A549 (cell line): ENCODE results near the gene KLHL29.

Experiments used
- CEBPB ChIP-seq, 2 experiments: fragments of >200 bp in 1 of 2; sonication (Bioruptor Twin) in 1 of 2; formaldehyde crosslinking in 1 of 2; IDR thresholded peaks; 2 replicates each; pipeline ENCODE4 v1.6.1; 2012 to 2016
- EP300 ChIP-seq, 2 experiments: fragments of >200 bp; sonication (Bioruptor Twin); formaldehyde crosslinking; IDR thresholded peaks; 2 replicates in 1 of 2; 3 replicates in 1 of 2; pipeline ENCODE4 v1.6.1; 2016 to 2017
- FOXS1 ChIP-seq: fragments of 250-450 bp; sonication (Bioruptor Pico); IDR thresholded peaks from 2 replicates; pipeline ENCODE4 v1.5.0; 2020; ENCODE audit warnings: mild to moderate bottlenecking, moderate library complexity
- HDAC2 ChIP-seq: fragments of 200-600 bp; sonication (generic); IDR thresholded peaks from 2 replicates; pipeline ENCODE4 v1.6.1; 2016
- MYC ChIP-seq: IDR thresholded peaks from 2 replicates; pipeline ENCODE4 v1.6.1; 2012; ENCODE audit warnings: mild to moderate bottlenecking, inconsistent platforms, low read length, improper control_type of control experiment, borderline replicate concordance
- POLR2AphosphoS2 ChIP-seq: conservative IDR thresholded peaks from 2 replicates; pipeline ENCODE4 v1.6.1; 2012; ENCODE audit warnings: low read length, improper control_type of control experiment, inconsistent platforms
- TF ChIP-seq, protein P1 (sequence below): fragments of >200 bp; sonication (Bioruptor Twin); formaldehyde crosslinking; IDR thresholded peaks from 3 replicates; pipeline ENCODE4 v1.5.1; 2016

DNA sequence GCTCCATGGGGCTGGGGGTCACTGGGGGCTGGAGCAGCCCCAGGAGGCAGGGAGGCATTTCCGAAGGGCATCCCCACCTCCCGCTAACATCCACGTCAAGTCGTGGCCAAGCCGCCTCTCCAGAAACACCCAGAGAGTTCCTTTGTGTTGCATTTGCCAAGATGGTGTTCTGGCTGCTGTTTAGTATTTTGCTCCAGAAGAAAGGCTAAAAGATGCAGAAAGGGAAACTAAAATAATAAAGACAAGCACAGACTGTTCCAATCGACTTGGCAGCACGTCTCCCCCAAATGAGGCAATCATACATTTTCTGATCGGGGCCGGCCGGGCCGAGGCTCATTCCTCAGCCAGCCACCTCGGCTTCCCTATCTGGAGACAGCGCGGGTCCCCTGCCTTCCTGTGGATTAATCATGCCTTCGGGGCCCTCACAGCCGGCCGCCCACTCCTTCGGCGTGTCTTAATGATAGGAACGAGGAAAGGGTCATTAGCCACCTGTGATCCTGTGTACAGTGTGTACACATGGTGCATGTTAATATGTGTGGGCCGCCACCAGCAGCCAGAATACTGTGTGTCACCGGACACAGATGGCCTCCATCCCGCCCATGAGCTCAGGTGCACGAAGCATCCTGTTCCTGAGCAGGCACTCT, 169.2 kb downstream of the KLHL29 start:
- TF ChIP-seq, protein P1, sequence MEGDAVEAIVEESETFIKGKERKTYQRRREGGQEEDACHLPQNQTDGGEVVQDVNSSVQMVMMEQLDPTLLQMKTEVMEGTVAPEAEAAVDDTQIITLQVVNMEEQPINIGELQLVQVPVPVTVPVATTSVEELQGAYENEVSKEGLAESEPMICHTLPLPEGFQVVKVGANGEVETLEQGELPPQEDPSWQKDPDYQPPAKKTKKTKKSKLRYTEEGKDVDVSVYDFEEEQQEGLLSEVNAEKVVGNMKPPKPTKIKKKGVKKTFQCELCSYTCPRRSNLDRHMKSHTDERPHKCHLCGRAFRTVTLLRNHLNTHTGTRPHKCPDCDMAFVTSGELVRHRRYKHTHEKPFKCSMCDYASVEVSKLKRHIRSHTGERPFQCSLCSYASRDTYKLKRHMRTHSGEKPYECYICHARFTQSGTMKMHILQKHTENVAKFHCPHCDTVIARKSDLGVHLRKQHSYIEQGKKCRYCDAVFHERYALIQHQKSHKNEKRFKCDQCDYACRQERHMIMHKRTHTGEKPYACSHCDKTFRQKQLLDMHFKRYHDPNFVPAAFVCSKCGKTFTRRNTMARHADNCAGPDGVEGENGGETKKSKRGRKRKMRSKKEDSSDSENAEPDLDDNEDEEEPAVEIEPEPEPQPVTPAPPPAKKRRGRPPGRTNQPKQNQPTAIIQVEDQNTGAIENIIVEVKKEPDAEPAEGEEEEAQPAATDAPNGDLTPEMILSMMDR: no peak
- no peak for TF ChIP-seq EP300 (IDR thresholded peaks at IDR 0.05)
- TF ChIP-seq MYC: no peak
- TF ChIP-seq POLR2AphosphoS2: no peak
- no peak for TF ChIP-seq FOXS1 (CRISPR knock-in tag)
- no peak for TF ChIP-seq CEBPB (IDR thresholded peaks at IDR 0.05)
- no peak for TF ChIP-seq HDAC2
